Caco-2 (cell line): ENCODE measurements around the gene NCOR1. TPM values are rescaled to one million over a fixed set of nuclear protein-coding genes. Genes with fewer than 3 reads are reported as not detected.
"Not testable (repeated sequence)": the region's sequence is repeated elsewhere in the genome, so short reads cannot be mapped to it uniquely, and the experiment has no call there.

Experiments used
- BruUV-seq: library from RNA; stranded (reverse); fragments of 400-500 nt; replicated peaks from 2 replicates; lab custom pipeline; 2021; lab: Mats Ljungman, UMichigan
- CTCF ChIA-PET: fragments of 300-600 bp; sonication (Branson Sonifier 250); formaldehyde crosslinking; loops from one replicate; lab custom pipeline; 2022; ENCODE audit warnings: antibody characterized with exemption; lab: Charles Lee
- POLR2A ChIA-PET: fragments of 300-600 bp; sonication (Branson Sonifier 250); formaldehyde crosslinking; loops from one replicate; lab custom pipeline; 2022; ENCODE audit warnings: antibody characterized with exemption; lab: Charles Lee
- DNase-seq, 2 experiments: peaks; one replicate each; pipeline versions ENCODE4 v3.0.0 to v3.0.0-alpha.2; 2020 to 2022
- H3K27me3 ChIP-seq: replicated peaks from 2 replicates; pipeline ENCODE4 v1.6.0; 2011; ENCODE audit warnings: low read length; ENCODE audit not compliant: control insufficient read depth, insufficient read depth
- H3K36me3 ChIP-seq: 2 replicates; pipeline ENCODE4 v1.5.1; 2011; ENCODE audit warnings: low read length; ENCODE audit not compliant: control insufficient read depth, insufficient read depth
- H3K4me1 ChIP-seq: fragments of 250-450 bp; sonication (Bioruptor Pico); 2 replicates; pipeline ENCODE4 v1.5.1; 2020; ENCODE audit warnings: mild to moderate bottlenecking
- H3K4me3 ChIP-seq: 2 replicates; pipeline ENCODE4 v1.5.1; 2011; ENCODE audit warnings: low read depth, mild to moderate bottlenecking, control low read depth, low read length
- H3K9me3 ChIP-seq: fragments of 250-450 bp; sonication (Bioruptor Pico); 2 replicates; pipeline ENCODE4 v1.5.1; 2020; ENCODE audit warnings: mild to moderate bottlenecking, moderate library complexity
- H3K27ac Mint-ChIP-seq: one replicate; pipeline ENCODE4 v1.8.0; 2022; ENCODE audit warnings: mixed read lengths; ENCODE audit not compliant: unreplicated experiment
- H3K27me3 Mint-ChIP-seq: one replicate; pipeline ENCODE4 v1.8.0; 2022; ENCODE audit warnings: mixed read lengths; ENCODE audit not compliant: insufficient read depth, unreplicated experiment
- H3K36me3 Mint-ChIP-seq: one replicate; pipeline ENCODE4 v1.8.0; 2022; ENCODE audit warnings: mild to moderate bottlenecking, mixed read lengths; ENCODE audit not compliant: insufficient read depth, unreplicated experiment
- H3K4me1 Mint-ChIP-seq: one replicate; pipeline ENCODE4 v1.8.0; 2022; ENCODE audit warnings: low read depth, mixed read lengths; ENCODE audit not compliant: unreplicated experiment
- H3K4me3 Mint-ChIP-seq: one replicate; pipeline ENCODE4 v1.8.0; 2022; ENCODE audit warnings: mild to moderate bottlenecking, moderate library complexity, mixed read lengths; ENCODE audit not compliant: unreplicated experiment
- H3K9me3 Mint-ChIP-seq: one replicate; pipeline ENCODE4 v1.8.0; 2022; ENCODE audit warnings: mixed read lengths; ENCODE audit not compliant: unreplicated experiment
- CTCF ChIP-seq, 2 experiments: fragments of 200-600 bp in 1 of 2; IDR thresholded peaks; 1 replicate in 1 of 2; 2 replicates in 1 of 2; pipeline versions ENCODE4 v1.5.1 to v1.8.0; 2011 to 2022; ENCODE audit warnings: antibody characterized with exemption in 1 of 2, control low read depth in 1 of 2, inconsistent platforms in 1 of 2, low read depth in 1 of 2, low read length in 1 of 2, mild to moderate bottlenecking in 1 of 2, moderate library complexity in 1 of 2; ENCODE audit not compliant: insufficient read depth in 1 of 2, severe bottlenecking in 1 of 2, unreplicated experiment in 1 of 2
- intact Hi-C: fragments of 100-400 bp; cut with micrococcal nuclease; formaldehyde crosslinking; loops from one replicate; pipeline ENCODE4 v1.10.0; 2022; ENCODE audit not compliant: unreplicated experiment
- total RNA-seq: library from RNA; stranded (reverse); gene quantifications from 2 replicates; pipeline ENCODE4 v1.2.3, GENCODE V29; 2022

The NCOR1 gene
- total RNA-seq, 1 experiment from 2014 or later: 90.8 TPM

- H3K4me1 ChIP-seq: no peaks in the 10 kb centered on the region
- intact Hi-C loops: no loop called here
- ChIA-PET CTCF (no interaction called here), POLR2A (no interaction called here)
- no peak overlapping the region for H3K4me3 ChIP-seq
- no peak for TF ChIP-seq CTCF (IDR thresholded peaks at IDR 0.05; ENCODE audit: insufficient read depth in 1 of 2, low read depth in 1 of 2, low read length in 1 of 2, severe bottlenecking in 1 of 2, unreplicated experiment in 1 of 2)
- Mint-ChIP-seq H3K27me3 (no peaks in the 10 kb centered on the region), H3K4me1 (no peaks in the 10 kb centered on the region), H3K27ac (no peak overlapping the region), H3K4me3 (no peak overlapping the region), H3K36me3 (peaks cover 29% of the 10 kb centered on the region), H3K9me3 (no peaks in the 10 kb centered on the region)
- H3K9me3 ChIP-seq: no peaks in the 10 kb centered on the region
- BruUV-seq: no TSS peak
- no peaks in the 10 kb centered on the region; the same call in 1 of the 2 replicates for H3K36me3 ChIP-seq
- no peaks in the 10 kb centered on the region for H3K27me3 ChIP-seq
- no peak for DNase-seq
Measured at GRCh38 chr17:16061631-16062030, 153.7 kb downstream of the NCOR1 start.

- H3K9me3 Mint-ChIP-seq, H3K4me1 Mint-ChIP-seq, POLR2A ChIA-PET, DNase-seq, H3K4me3 ChIP-seq, intact Hi-C loops, H3K36me3 ChIP-seq, H3K27me3 ChIP-seq, H3K27ac Mint-ChIP-seq, BruUV-seq, H3K9me3 ChIP-seq, H3K4me1 ChIP-seq, H3K27me3 Mint-ChIP-seq, CTCF ChIA-PET, H3K4me3 Mint-ChIP-seq: not testable (repeated sequence)
- peaks cover 58% of the 10 kb centered on the region for H3K36me3 Mint-ChIP-seq
Measured at GRCh38 chr17:16055139-16055538, 160.2 kb downstream of the NCOR1 start.

- Histone ChIP-seq H3K36me3 (no peaks in the 10 kb centered on the region; the same call in 1 of the 2 replicates), H3K4me3 (no peak overlapping the region), H3K4me1 (no peaks in the 10 kb centered on the region), H3K27me3 (no peaks in the 10 kb centered on the region), H3K9me3 (no peaks in the 10 kb centered on the region)
- Mint-ChIP-seq H3K27ac (no peak overlapping the region), H3K27me3 (no peaks in the 10 kb centered on the region), H3K36me3 (peaks cover 61% of the 10 kb centered on the region), H3K9me3 (no peaks in the 10 kb centered on the region), H3K4me1 (no peaks in the 10 kb centered on the region), H3K4me3 (no peak overlapping the region)
- ChIA-PET POLR2A (no interaction called here), CTCF (no interaction called here)
- no TSS peak for BruUV-seq
- no peak for TF ChIP-seq CTCF (IDR thresholded peaks at IDR 0.05; ENCODE audit: insufficient read depth in 1 of 2, low read depth in 1 of 2, low read length in 1 of 2, severe bottlenecking in 1 of 2, unreplicated experiment in 1 of 2)
- no peak for DNase-seq
- intact Hi-C loops: no loop called here
Measured at GRCh38 chr17:16052486-16052885, 162.8 kb downstream of the NCOR1 start.

- Mint-ChIP-seq H3K27me3 (no peaks in the 10 kb centered on the region), H3K4me3 (no peak overlapping the region), H3K9me3 (no peaks in the 10 kb centered on the region), H3K27ac (no peak overlapping the region), H3K36me3 (peaks cover 49% of the 10 kb centered on the region), H3K4me1 (no peaks in the 10 kb centered on the region)
- intact Hi-C loops: no loop called here
- POLR2A ChIA-PET: no interaction called here
- Histone ChIP-seq H3K4me3 (no peak overlapping the region), H3K4me1 (no peaks in the 10 kb centered on the region), H3K9me3 (no peaks in the 10 kb centered on the region), H3K36me3 (no peaks in the 10 kb centered on the region), H3K27me3 (no peaks in the 10 kb centered on the region)
- no TSS peak for BruUV-seq
- CTCF ChIA-PET: no interaction called here
- TF ChIP-seq CTCF (IDR thresholded peaks at IDR 0.05; ENCODE audit: insufficient read depth in 1 of 2, low read depth in 1 of 2, low read length in 1 of 2, severe bottlenecking in 1 of 2, unreplicated experiment in 1 of 2): no peak
- DNase-seq: no peak
Measured at GRCh38 chr17:16050844-16051243, 164.5 kb downstream of the NCOR1 start.
